Left cardiac atrium (tissue), 4 donors: Measurements from ENCODE around the gene DET1. TPM values are rescaled to one million over a fixed set of nuclear protein-coding genes. Genes with fewer than 3 reads are reported as not detected.
"Not testable (repeated sequence)": the region's sequence is repeated elsewhere in the genome, so short reads cannot be mapped to it uniquely, and the experiment has no call there.

Source experiments
- ATAC-seq, 2 donors: fragments of 200-7000 bp; cut with Tn5 transposase; one replicate each; pipeline ENCODE4 v1.9.1; 2020; ENCODE audit warnings: mild to moderate bottlenecking in 2 of 2, moderate library complexity in 2 of 2
- DNase-seq: peaks from one replicate; pipeline ENCODE4 v3.0.0-alpha.2; 2020
- intact Hi-C, 2 donors: fragments of 100-400 bp; cut with DNase I; formaldehyde crosslinking; loops; one replicate each; pipeline versions ENCODE4 v1.14.1 to v1.15.1; 2022 to 2023
- long read RNA-seq: library from polyadenylated mRNA; unstranded; transcript quantifications from one replicate; pipeline ENCODE4 v2.0.0, GENCODE V29; 2021
- total RNA-seq, 2 donors: library from RNA; stranded (reverse); fragmentation: NEBNext Ultra II Directional; extraction: Animal tissue kit (Norgen Biotek cat#: 25700); gene quantifications; one replicate each; pipeline ENCODE4 v1.2.1, GENCODE V29; 2021
- donor health status: DM: no; HTN: yes; CAD: no.
- donor health status: DM: no; HTN: yes; CAD: no; lungs with severe emphysema.
- donor health status: DM: yes; HTN: yes; CAD: no.
- donor health status: Dilated cardiomyopathy.

Gene DET1
- 1 to 10 TPM; 5.3 to 5.4 TPM for total RNA-seq
- long read RNA-seq, partial matches to known transcripts, result 2 of 9 reads
- long read RNA-seq, other reads (novel, unspliced or antisense), result 3 of 9 reads

DNA sequence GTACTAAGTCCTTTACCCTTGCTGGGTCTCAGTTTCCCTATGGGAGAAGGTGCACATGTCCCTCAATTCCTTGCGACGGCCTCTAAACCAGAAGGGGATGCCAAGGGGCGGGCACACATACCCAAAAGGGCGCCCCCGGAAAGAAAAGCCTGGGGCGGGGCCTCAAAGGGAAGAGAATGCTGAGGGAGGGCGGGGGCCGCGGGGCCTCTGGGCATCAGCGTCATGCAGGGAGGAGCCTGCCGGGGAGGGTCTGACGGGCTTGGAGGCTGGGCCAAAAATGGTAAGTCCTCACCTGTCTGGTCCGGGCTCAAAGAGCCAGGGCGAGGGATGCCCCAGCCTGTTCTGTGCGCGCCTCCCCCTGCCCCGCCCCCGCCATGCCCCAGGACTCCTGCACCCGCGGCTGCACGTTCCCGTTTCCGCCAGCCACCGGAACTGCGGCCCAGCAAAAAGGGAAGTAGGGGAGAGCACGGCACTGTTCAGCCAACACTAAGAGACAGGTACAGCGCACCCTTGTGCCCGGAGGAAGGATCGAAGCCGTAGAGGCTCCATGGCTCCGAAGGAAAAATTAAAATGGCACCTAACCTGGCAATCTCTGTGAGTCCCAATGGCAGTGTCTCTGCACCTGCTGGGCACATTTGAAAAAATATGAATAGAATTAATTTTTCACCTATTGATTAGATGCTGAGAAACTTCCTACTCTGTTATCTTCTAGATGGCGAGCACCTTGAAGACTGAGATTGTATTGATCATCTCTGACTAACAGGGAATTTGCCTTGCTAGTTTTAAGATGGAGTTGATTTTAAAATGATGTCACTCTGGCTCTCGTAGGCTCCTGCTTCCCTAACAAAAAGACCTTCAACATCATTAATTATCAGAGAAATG lies at the start of gene DET1:
Gene DET1, minus strand, starts transcription at position 434 of the 882 bp plus-strand sequence. CDS start 14,976 bp downstream, outside the sequence.
- intact Hi-C loops, result no loop called here
- peak; percentile 99 for ATAC-seq
- DNase-seq, result peak; percentile 96

DNA sequence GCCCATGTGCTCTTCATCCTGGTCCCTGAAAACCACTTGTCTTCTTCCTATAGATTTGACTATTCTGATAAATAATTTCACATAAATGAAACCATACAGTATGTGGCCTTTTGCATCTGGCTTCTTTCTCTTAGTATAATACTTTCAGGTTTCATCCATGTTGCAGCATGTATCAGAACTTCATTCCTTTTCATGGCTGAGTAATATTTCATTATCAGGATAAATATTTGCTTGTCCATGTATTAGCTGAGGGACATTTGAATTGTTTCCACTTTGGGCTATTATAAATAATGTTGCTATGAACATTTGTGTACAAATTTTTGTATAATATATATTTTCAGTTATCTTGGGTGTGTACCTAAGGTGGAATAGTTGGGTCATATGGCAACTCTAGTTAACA lies 44.9 kb upstream of the DET1 start:
- ATAC-seq (no peak), DNase-seq (no peak)
- intact Hi-C loops, result no loop called here

- no peak for DNase-seq
- no peak for ATAC-seq
- intact Hi-C loops, result no loop called here
Observed at GRCh38 chr15:88590759-88591158, 44.3 kb upstream of the DET1 start.

DNA sequence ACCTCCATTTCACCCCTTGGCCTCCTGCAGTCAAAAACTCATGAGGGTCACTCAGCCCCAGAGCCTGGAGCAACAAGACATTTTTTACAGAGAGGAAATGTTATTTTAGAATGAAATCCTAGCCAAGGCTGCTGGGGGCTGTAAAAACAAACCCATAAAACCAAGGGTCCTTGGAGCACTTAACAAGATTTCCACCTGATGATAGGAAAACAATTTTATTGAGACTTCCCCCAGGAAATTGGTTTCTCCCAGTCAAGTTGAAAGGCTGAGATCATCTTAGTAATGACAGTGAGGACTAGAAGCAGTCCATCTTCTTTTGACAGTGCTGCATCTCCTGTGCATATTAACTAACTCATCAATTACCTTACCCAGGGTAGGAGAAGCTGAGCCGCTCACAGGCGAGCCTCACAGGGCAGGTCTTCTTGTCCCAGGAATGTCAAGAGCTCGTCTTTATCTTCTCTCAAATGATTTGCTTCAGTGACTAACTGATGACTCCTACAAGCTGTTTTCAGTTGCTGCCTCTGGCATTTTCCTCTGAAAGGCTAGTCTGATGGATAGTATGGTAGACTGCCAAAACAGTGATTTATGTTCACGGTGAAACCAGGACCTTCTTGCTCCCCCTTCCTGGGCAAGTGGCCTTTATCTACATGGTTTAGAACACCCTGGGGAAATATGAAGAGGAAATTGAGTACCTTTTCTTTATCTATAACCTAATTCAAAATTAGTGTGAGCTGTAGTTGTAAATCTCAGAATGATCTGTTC lies 40.1 kb upstream of the DET1 start:
- intact Hi-C loops, result no loop called here
- ATAC-seq, result peak in 1 of 2 donors; percentile 42
- no peak for DNase-seq

DNA sequence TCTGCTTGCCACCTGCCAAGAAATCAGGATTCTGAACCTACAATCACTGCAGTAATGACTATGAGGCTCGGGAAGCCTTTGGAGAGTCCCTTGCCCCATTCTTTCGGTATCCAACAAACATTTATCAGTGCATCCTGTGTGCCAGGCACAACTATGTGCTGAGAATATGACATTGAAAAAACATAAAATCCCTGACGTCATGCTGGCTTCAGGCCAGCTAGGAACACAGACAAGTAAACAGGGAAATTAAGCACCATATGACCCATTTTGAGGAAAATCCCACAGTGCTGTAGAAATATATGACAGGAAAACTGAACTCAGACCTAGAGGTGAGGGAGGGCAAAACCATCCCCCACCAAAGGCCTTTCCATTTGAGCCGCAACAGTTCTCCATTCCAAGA lies 34.1 kb upstream of the DET1 start:
- intact Hi-C loops, result no loop called here
- ATAC-seq (no peak), DNase-seq (no peak)

GRCh38 chr15:88579322-88579721 lies 32.8 kb upstream of the DET1 start:
- ATAC-seq (no peak), DNase-seq (no peak)
- intact Hi-C loops, result no loop called here

GRCh38 chr15:88574655-88575054 lies 28.2 kb upstream of the DET1 start:
- no peak for DNase-seq
- no peak for ATAC-seq
- intact Hi-C loops, result no loop called here

GRCh38 chr15:88574077-88574476 lies 27.6 kb upstream of the DET1 start:
- ATAC-seq (peak in 1 of 2 donors; percentile 43), DNase-seq (no peak)

GRCh38 chr15:88571852-88572259 lies 25.4 kb upstream of the DET1 start:
- ATAC-seq (no peak), DNase-seq (no peak)
- intact Hi-C loops, result no loop called here

More at GRCh38 chr15:88574077-88574476, 27.6 kb upstream of the DET1 start:
- intact Hi-C loops, result no loop called here

GRCh38 chr15:88571153-88571851 lies 24.8 kb upstream of the DET1 start:
- DNase-seq (peak; percentile 33), ATAC-seq (peak; percentile 76)
- intact Hi-C loops, result no loop called here

DNA sequence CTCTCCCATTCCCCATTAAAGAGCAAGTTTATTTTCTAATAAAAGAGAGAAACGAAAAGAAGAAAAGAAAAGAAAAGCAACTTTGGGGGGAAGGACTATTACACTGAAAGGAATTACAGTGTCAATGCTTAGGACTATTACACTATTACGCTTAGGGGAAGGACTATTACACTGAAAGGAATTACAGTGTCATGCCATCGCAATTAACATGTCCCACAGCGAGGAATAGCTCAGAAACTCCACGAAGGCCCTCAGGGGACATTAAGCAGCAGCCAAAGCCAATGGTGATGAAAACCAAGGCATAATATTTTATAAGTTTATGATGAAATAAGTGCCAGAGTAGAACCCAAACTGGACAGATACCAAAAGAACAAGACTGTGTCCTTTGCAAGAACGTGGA lies 22.1 kb upstream of the DET1 start:
- DNase-seq, result no peak
- ATAC-seq, result peak in 1 of 2 donors; percentile 80
- intact Hi-C loops, result no loop called here

DNA sequence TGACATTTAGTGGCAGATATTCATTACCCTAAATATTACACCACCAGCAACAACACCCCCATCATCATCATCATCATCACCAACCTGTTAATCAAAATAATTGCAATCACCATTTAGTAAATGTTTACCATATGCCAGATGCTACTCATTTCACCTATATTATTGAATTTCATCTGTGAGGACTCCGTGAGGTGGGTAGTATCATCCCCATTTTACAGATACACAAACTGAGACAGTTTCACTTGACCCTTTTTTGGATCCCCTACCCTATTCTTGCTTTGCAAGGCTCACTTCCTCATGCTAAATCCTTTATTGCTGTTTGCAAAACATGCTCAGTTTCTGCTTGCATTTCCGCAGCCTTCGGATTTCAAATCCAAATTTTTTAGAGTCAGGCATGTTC lies 18.3 kb upstream of the DET1 start:
- intact Hi-C loops, result no loop called here
- ATAC-seq (no peak), DNase-seq (no peak)

GRCh38 chr15:88563638-88564037 lies 17.2 kb upstream of the DET1 start:
- intact Hi-C loops, result no loop called here
- DNase-seq, result no peak
- no peak for ATAC-seq

DNA sequence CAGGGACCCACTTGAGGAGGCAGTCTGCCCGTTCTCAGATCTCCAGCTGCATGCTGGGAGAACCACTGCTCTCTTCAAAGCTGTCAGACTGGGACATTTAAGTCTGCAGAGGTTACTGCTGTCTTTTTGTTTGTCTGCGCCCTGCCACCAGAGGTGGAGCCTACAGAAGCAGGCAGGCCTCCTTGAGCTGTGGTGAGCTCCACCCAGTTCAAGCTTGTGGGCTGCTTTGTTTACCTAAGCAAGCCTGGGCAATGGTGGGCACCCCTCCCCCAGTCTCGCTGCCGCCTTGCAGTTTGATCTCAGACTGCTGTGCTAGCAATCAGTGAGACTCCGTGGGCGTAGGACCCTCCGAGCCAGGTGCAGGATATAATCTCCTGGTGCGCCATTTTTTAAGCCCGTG lies 13.1 kb upstream of the DET1 start:
- intact Hi-C loops, DNase-seq, ATAC-seq: not testable (repeated sequence)

- DNase-seq, ATAC-seq, intact Hi-C loops: not testable (repeated sequence)
Observed at GRCh38 chr15:88558026-88558425, 11.5 kb upstream of the DET1 start.

GRCh38 chr15:88548009-88548408 lies 1.5 kb upstream of the DET1 start:
- DNase-seq, intact Hi-C loops, ATAC-seq: not testable (repeated sequence)

DNA sequence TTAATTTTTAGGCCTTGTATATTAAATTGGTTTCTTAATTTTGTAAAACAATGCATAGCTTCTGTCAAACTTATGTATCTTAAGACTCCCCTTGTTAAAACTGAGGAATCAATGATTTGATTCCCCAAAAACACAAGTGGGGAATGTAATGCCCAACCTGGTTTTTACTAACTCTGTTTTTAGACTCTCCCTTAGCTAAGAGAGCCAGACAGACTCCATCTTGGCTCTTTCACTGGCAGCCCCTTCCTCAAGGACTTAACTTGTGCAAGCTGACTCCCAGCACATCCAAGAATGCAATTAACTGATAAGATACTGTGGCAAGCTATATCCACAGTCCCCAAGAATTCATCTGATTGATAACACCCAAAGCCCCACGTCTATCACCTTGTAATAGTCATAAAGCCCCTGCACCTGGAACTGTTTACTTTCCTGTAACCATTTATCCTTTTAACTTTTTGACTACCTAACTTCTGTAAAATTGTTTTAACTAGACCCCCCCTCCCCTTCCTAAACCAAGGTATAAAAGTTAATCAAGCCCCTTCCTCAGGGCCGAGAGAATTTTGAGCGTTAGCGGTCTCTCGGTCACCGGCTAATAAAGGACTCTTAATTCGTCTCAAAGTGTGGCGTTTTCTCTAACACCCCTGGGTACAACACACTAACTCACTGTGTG lies 768 bp downstream of the DET1 start:
- intact Hi-C loops, DNase-seq, ATAC-seq: not testable (repeated sequence)

GRCh38 chr15:88543065-88543776 lies 3.3 kb downstream of the DET1 start:
- ATAC-seq, result no peak
- DNase-seq, result no peak

More at GRCh38 chr15:88543065-88543776, 3.3 kb downstream of the DET1 start:
- intact Hi-C loops, result no loop called here
